M059J (cell line): ENCODE results near the gene CHD3. TPM values are rescaled to one million over a fixed set of nuclear protein-coding genes. Genes with fewer than 3 reads are reported as not detected.
A peak's percentile ranks its signal among the peaks of the same experiment; 100 is the strongest.
"Not testable (repeated sequence)": the region's sequence is repeated elsewhere in the genome, so short reads cannot be mapped to it uniquely, and the experiment has no call there.

Experiments used
- DNase-seq: peaks from one replicate; pipeline ENCODE4 v3.0.0-alpha.2; 2012; ENCODE audit warnings: low read depth
- total RNA-seq: library from RNA; depleted of rRNA; stranded (reverse); fragments of >200 nt; shearing (Covaris generic); gene quantifications from 2 replicates; pipeline ENCODE4 v1.2.3, GENCODE V29; 2014

Gene CHD3
- total RNA-seq, 1 experiment from 2014 or later = 31.3 TPM

DNA sequence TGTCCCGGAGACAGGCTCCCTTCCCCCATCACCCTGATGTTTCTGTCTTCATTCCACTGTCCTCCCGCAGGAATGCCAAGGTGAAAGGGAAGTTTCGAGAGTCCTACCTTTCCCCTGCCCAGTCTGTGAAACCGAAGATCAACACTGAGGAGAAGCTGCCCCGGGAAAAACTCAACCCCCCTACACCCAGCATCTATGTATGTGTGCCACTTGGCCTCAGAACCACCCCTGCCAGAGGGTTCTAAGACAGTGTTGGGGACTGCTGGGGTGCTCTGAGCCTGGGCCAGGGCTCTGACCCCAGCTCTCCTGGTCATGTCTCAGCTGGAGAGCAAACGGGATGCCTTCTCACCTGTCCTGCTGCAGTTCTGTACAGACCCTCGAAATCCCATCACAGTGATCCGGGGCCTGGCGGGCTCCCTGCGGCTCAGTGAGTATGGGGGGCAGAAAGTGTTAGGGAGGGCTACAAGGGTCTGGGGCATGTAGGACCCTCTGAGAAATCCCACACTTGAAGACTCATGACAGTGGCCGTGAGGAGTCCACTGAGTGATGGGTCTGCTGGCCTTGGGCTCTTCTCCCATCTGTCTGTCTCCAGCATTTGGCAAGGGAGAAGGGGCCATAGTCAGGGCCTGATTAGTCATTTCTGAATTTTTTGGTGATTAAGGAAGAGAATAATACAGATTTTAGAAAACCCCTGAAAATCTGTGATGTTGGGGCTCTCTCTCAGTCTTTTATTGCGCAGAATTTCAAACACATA, 38.7 kb upstream of the CHD3 start:
- DNase-seq = no peak

DNA sequence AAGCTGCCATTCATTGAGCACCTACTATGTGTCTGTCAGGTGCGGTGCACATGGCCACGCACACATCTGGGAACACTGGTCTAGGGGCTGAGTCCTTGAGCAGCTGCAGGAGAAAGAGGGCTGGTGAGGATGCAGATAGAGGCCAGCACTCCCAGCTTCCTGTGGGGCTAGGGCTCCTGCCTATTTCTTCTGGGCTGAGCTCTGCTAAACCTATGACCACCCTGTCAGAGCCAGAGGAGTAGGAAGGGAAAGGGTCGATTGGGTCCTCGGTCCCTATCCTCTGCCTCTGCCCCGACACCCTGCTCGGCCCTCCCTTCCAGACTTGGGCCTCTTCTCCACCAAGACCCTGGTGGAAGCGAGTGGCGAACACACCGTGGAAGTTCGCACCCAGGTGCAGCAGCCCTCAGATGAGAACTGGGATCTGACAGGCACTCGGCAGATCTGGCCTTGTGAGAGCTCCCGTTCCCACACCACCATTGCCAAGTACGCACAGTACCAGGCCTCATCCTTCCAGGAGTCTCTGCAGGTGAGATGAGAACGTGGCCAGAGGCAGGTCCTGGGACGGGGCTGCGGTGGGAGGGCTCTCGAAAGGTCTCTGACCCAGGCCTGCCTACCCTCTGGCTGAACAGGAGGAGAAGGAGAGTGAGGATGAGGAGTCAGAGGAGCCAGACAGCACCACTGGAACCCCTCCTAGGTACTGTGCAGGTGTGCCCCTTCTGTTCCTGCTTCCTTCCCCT, 37.7 kb upstream of the CHD3 start:
- DNase-seq = no peak

DNA sequence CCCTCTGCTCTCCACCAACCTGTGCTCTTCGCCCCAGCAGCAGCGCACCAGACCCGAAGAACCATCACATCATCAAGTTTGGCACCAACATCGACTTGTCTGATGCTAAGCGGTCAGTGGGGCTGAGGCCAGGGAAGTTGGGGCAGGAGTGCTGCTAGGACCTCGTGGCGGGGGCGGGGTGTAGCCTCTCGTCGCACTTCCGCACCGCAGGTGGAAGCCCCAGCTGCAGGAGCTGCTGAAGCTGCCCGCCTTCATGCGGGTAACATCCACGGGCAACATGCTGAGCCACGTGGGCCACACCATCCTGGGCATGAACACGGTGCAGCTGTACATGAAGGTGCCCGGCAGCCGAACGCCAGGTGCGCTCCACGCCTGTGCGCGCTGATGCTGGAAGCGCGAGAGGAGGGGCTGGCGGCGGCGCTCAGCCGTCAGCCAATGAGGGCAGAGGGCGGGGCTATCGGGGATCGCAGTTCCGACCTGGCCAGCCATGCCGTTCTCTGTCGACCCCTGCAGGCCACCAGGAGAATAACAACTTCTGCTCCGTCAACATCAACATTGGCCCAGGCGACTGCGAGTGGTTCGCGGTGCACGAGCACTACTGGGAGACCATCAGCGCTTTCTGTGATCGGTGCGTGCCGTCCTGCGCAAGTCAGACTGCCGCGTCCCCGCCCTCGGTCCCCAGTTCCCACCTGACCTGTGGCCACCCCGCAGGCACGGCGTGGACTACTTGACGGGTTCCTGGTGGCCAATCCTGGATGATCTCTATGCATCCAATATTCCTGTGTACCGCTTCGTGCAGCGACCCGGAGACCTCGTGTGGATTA, 36.9 kb upstream of the CHD3 start:
- DNase-seq = no peak

DNA sequence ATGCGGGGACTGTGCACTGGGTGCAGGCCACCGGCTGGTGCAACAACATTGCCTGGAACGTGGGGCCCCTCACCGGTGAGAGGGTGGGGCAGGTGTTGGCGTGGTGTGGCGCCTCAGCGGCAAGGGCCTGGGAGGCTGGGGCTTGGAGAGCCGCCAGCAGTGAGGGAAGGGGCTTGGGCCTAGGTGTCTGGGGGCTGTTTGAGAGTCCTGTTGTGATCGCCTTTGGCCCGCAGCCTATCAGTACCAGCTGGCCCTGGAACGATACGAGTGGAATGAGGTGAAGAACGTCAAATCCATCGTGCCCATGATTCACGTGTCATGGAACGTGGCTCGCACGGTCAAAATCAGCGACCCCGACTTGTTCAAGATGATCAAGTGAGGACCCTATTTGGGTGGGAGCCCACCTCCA, 36.3 kb upstream of the CHD3 start:
- no peak for DNase-seq

DNA sequence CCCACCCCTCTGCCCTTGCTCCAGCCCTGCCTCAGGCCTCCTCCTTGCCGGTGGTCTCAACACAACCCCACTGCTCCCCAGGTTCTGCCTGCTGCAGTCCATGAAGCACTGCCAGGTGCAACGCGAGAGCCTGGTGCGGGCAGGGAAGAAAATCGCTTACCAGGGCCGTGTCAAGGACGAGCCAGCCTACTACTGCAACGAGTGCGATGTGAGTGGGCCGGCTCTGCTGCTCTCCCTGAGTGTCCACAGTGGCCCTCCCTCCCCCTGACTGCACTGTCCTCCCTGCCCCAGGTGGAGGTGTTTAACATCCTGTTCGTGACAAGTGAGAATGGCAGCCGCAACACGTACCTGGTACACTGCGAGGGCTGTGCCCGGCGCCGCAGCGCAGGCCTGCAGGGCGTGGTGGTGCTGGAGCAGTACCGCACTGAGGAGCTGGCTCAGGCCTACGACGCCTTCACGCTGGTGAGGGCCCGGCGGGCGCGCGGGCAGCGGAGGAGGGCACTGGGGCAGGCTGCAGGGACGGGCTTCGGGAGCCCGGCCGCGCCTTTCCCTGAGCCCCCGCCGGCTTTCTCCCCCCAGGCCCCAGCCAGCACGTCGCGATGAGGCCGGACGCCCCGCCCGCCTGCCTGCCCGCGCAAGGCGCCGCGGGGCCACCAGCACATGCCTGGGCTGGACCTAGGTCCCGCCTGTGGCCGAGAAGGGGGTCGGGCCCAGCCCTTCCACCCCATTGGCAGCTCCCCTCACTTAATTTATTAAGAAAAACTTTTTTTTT, 35.5 kb upstream of the CHD3 start:
- DNase-seq = no peak

DNA sequence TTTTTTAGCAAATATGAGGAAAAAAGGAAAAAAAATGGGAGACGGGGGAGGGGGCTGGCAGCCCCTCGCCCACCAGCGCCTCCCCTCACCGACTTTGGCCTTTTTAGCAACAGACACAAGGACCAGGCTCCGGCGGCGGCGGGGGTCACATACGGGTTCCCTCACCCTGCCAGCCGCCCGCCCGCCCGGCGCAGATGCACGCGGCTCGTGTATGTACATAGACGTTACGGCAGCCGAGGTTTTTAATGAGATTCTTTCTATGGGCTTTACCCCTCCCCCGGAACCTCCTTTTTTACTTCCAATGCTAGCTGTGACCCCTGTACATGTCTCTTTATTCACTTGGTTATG, 34.9 kb upstream of the CHD3 start:
- DNase-seq = no peak

DNA sequence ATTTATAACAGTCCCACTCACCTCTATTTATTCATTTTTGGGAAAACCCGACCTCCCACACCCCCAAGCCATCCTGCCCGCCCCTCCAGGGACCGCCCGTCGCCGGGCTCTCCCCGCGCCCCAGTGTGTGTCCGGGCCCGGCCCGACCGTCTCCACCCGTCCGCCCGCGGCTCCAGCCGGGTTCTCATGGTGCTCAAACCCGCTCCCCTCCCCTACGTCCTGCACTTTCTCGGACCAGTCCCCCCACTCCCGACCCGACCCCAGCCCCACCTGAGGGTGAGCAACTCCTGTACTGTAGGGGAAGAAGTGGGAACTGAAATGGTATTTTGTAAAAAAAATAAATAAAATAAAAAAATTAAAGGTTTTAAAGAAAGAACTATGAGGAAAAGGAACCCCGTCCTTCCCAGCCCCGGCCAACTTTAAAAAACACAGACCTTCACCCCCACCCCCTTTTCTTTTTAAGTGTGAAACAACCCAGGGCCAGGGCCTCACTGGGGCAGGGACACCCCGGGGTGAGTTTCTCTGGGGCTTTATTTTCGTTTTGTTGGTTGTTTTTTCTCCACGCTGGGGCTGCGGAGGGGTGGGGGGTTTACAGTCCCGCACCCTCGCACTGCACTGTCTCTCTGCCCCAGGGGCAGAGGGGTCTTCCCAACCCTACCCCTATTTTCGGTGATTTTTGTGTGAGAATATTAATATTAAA, 34.4 kb upstream of the CHD3 start:
- no peak for DNase-seq

DNA sequence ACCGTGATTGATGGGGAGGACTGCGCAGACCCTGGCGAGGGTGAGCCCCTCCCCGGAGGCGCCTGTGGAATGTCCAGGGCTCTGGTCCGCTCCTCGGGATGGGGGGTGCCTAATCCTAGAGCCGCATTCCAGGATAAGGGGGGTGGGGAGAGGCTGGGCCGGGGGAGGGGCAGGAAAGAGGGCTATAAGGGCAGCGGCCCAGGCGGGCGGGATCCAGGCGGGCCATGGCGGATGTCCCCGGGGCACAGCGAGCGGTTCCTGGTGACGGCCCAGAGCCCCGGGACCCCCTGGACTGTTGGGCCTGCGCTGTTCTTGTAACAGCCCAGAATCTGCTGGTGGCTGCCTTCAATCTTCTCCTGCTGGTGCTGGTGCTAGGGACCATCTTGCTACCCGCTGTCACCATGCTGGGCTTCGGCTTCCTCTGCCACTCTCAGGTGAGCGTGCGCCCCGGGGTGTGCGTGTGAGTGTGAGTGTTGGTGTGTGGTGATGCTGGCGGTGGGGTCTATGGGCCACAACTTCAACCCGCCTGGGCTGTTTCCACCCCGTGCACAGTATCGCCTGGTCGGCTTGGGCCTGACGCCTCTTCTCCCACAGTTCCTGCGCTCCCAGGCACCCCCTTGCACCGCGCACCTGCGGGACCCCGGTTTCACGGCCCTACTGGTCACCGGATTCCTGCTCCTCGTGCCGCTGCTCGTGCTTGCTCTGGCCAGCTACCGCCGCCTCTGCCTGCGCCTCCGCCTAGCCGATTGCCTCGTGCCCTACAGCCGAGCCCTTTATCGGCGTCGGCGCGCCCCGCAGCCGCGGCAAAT, 33.5 kb upstream of the CHD3 start, which contains the start of gene TMEM88:
Gene TMEM88, plus strand, starts transcription at position 216 of the 809 bp plus-strand sequence. Its CDS starts 9 bp downstream, at position 225.
- DNase-seq = no peak

DNA sequence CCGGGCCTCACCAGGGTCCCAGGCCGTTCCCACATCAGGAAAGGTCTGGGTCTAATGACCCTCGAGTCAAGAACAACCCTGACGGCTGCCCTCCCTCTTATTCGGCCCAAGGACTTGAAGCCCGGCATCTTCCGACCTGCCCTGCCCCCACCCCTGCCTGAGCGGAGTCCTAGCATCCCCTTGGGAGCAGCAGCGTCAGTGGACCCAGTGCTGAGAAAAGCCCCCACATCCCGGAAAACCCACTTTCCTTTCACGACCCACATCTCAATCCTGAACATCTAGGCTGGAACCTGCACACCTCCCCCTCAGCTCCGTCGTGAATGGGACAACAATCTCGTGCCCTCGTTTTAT, 33.0 kb upstream of the CHD3 start:
- no peak for DNase-seq

DNA sequence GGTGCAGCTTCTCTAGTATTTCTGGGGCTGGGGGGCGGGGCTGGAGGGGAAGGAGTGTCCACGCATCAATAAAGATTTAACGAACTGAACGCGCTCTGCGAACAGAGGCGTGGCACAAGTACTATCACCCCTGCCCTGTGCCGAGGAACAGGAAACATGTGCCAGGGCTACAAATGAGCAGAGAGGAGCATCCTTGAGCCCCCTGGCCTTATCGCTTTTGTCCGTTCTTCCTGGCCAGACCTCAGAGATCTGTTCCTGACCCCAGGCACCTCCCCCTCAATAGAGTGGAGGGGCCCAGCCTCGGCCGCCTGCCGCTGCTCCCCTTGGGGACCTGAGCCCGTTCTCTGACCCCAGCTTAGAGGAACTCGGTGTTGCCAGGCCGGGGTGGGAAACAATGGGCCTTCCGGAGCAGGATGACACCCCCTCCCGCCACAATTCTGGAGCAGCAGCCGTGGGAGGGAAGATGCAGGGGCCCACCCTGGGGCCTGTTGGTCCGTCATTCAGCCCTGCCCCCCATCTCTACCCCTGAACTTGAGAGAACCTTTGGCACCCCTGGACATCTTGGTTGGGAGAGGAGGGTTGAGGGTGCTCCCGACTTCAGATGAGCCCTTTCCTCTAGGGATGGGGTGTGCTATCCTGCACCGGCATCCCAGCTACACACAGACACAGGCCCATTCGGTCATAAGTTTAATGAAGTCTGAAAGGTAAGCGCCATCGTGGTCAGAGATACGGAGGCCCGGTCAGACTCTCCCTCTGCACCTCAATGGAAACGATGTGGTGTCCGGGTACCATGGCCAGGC, 32.4 kb upstream of the CHD3 start:
- no peak for DNase-seq

DNA sequence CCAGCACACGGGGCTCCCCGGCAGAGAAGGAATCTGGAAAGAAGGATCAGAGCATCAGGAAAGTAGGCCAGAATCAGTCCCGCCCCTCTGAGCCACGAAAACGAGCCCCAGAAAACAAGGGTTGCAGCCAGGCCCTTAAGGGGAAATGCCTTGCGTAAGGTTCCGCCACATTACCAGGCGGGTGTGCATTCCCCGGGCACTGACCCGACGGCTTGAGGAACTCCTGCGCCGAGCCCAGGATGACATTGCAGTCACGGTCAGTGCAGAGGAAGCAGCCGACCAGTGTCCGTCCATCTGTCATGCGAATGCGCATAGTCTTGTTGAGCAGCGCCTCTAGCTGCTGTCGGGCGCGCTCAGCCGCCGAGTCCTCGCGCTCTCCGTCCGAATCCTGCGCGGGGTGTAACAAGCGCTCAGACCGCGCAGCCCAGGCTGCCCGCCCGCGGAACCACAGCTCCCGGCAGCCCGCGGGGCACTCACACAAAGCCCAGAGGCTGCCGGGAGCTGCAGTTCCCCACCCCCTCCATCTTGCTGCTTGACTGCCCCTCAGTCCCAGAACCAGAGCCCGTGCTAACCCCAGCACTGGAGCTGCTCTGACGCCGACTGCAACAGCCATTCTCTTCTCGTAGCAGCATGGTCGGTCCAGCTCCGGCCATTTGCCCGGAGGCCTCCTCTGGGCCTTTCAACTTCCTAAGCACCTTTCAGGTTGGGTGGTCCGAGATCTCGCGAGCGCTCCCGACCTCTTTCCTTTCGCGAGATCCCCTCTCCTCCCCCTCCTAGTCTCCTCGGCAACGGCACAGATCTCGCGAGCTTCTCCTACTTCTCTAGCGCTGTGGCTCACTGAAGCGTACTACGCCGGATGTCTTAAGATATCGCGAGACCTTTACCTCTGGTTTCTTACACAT, 31.5 kb upstream of the CHD3 start, which contains the start of gene NAA38:
Gene NAA38, minus strand, starts transcription at position 749 of the 902 bp plus-strand sequence. Its CDS starts 96 bp downstream, at position 653.
- DNase-seq = peak; percentile 99

DNA sequence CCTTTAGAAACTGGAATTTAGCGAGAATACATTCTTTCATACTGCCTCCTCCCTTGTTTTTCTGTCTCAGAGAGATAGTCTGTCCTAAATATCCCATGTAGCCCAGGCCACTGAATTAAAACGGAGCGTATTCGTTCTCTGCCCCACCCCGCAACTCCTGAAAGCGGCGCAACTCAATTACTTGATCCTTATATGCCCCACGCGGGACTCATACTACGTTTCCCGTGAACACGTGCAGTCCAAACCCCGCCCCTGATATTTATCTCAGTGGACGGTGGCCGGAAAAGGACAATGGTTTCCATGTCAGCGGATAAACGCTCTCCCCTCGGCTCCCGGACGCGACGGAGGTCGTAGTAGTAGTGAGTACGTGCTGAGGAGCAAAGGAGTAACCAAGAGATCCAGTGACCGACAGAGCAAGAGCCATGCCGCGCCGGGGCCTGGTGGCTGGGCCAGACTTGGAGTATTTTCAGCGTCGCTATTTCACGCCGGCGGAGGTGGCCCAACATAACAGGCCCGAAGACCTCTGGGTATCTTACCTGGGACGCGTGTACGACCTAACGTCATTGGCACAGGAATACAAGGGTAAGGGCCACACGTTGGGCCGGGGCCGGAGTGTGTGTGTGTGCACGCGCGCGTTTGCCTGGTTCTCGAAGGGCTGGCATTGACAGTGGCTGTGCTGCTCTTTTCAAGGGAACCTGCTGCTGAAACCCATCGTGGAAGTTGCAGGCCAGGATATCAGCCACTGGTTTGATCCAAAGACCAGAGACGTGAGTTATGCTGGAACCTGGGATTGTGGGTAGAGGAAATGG, 30.7 kb upstream of the CHD3 start, which contains the start of gene CYB5D1:
Gene CYB5D1, plus strand, starts transcription at position 291 of the 809 bp plus-strand sequence. Its CDS starts 132 bp downstream, at position 423.
- peak; percentile 91 for DNase-seq

DNA sequence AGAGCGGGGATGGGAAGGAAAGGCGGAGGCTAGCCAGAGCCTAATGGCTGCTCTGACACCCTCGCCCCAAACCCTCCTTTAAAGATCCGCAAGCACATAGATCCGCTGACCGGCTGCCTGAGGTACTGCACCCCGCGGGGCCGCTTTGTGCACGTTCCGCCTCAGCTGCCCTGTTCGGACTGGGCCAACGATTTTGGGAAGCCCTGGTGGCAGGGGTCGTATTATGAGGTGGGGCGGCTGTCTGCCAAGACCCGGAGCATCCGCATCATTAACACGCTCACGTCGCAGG, 30.1 kb upstream of the CHD3 start:
- peak; percentile 54 for DNase-seq

DNA sequence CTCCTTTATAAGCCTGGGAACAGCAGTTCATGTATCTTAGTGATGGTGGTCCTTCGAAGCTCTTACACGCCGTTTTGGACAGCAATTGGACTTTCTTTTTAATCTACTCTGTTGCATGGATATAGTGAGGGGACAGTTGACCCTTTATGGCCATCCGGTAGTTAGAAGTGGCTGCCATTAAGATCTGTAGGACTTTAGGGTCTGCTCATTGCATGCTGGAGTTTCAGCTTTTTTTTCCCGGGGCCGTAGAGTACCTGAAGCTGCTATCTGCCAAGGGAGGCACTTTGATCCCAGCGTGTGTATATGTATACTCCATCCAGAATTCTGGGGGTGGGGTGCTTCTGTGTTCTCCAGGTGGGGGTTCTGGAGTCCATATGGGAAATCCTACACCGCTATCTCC, 29.6 kb upstream of the CHD3 start:
- no peak for DNase-seq

DNA sequence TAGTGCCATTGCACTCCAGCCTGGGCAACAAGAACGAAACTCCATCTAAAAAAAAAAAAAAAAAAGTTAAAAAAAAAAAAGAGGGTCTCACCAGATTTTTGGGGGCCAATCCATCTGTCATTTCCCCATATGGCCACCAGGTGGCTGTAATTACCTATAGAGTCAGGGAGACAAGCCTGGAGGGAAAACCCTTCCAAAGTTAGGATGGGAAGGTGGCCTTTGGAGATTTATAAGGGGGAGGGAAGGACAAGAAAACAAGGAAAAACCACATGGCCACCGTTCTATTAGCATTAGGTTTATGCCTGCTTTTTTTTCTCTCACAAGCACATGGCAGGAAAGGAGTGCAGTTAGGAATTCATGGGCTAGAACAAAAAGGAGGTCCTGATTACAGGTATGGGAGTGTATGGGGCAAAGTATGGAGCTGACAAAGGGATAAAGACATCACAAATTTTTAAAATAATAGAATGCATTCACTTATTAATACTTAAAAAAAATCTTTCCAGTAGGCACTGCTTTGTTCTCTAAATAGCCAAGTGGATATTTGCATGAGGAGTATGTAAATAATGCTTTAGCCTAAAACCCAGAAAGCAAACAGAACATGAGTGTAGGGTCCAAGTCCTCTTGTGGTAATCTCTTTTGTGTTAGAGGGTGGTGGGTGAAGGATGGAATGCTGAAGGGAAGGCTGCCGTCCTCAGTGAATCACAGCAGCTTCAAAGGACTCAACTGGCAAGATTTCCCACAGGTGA, 25.7 kb upstream of the CHD3 start:
- DNase-seq = peak; percentile 46

DNA sequence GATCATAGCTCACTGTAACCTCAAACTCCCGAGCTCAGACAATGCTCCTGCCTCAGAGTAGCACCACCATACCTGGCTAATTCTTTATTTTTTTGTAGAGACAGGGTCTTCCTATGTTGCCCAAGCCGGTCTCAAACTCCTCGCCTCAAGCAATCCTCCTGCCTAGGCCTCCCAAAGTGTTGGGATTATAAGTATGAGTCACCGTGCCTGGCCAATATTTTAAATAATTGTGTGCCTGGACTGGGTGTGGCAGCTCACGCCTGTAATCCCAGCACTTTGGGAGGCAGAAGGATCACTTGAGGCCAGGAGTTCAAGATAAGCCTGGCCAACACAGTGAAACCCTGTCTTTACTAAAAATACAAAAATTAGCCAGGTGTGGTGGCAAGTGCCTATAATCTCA, 24.2 kb upstream of the CHD3 start:
- DNase-seq = not testable (repeated sequence)
